ENCODE results near the gene LHX4.

DNA sequence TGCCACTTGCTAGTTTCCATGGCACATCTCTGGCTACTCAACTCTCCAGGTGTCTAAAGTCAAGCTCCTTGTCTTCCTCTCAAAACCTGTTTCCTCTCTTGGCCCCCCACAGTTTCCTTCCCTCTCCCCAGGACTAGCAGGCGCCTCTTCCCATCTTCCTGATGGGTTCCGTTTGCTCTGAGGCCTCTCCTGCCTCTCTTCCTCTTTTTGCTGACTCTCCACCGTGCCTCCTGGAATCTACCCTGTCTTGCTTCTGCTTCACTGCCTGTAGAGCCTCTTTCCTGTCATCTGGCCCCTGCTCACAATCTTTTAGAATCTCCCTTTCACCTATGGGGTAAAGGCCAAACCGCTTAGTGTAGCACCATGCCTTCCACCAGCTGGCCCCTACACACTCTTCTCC lies 21.8 kb upstream of the LHX4 start:
- TF ChIP-seq, protein P1, sequence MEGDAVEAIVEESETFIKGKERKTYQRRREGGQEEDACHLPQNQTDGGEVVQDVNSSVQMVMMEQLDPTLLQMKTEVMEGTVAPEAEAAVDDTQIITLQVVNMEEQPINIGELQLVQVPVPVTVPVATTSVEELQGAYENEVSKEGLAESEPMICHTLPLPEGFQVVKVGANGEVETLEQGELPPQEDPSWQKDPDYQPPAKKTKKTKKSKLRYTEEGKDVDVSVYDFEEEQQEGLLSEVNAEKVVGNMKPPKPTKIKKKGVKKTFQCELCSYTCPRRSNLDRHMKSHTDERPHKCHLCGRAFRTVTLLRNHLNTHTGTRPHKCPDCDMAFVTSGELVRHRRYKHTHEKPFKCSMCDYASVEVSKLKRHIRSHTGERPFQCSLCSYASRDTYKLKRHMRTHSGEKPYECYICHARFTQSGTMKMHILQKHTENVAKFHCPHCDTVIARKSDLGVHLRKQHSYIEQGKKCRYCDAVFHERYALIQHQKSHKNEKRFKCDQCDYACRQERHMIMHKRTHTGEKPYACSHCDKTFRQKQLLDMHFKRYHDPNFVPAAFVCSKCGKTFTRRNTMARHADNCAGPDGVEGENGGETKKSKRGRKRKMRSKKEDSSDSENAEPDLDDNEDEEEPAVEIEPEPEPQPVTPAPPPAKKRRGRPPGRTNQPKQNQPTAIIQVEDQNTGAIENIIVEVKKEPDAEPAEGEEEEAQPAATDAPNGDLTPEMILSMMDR (IDR thresholded peaks at IDR 0.05), result no peak
- no peak for TF ChIP-seq POLR2A (IDR thresholded peaks at IDR 0.05)

Data from breast epithelium (tissue), 3 donors.